MCF 10A (cell line): ENCODE data around the gene CDK13. TPM values are rescaled to one million over a fixed set of nuclear protein-coding genes. Genes with fewer than 3 reads are reported as not detected.

Source experiments
- Bru-seq: library from RNA; stranded (reverse); fragments of 400-500 nt; gene quantifications from one replicate; lab custom pipeline; 2021; lab: Mats Ljungman, UMichigan
- BruChase-seq, 2 experiments: library from RNA; stranded (reverse); fragments of 400-500 nt; gene quantifications; one replicate each; lab custom pipeline; 2021; lab: Mats Ljungman, UMichigan
- BruUV-seq: library from RNA; stranded (reverse); fragments of 400-500 nt; replicated peaks from 2 replicates; lab custom pipeline; 2021; lab: Mats Ljungman, UMichigan
- CTCF ChIA-PET: fragments of 300-600 bp; sonication (Branson Sonifier 250); formaldehyde crosslinking; extraction: SDS; loops from one replicate; lab custom pipeline; 2021; ENCODE audit warnings: antibody characterized with exemption, inconsistent platforms; lab: Yijun Ruan, JAX
- POLR2A ChIA-PET: fragments of 300-600, 350-650 bp; sonication (Branson Sonifier 250); formaldehyde crosslinking; extraction: SDS; loops from one replicate; lab custom pipeline; 2020; ENCODE audit warnings: antibody characterized with exemption, inconsistent platforms; lab: Yijun Ruan, JAX
- DNase-seq: peaks from one replicate; pipeline ENCODE4 v3.0.0-alpha.2; 2018; ENCODE audit not compliant: unreplicated experiment
- H3K27ac Mint-ChIP-seq: one replicate; pipeline ENCODE4 v1.8.0; 2022; ENCODE audit warnings: mild to moderate bottlenecking, low read depth, mixed read lengths; ENCODE audit not compliant: unreplicated experiment
- H3K27me3 Mint-ChIP-seq: one replicate; pipeline ENCODE4 v1.8.0; 2022; ENCODE audit warnings: mixed read lengths; ENCODE audit not compliant: insufficient read depth, unreplicated experiment
- H3K36me3 Mint-ChIP-seq: one replicate; pipeline ENCODE4 v1.8.0; 2022; ENCODE audit warnings: mild to moderate bottlenecking, moderate library complexity, mixed read lengths; ENCODE audit not compliant: insufficient read depth, unreplicated experiment
- H3K4me1 Mint-ChIP-seq: one replicate; pipeline ENCODE4 v1.8.0; 2022; ENCODE audit warnings: mixed read lengths; ENCODE audit not compliant: insufficient read depth, unreplicated experiment
- H3K4me3 Mint-ChIP-seq: one replicate; pipeline ENCODE4 v1.8.0; 2022; ENCODE audit warnings: mild to moderate bottlenecking, moderate library complexity, mixed read lengths; ENCODE audit not compliant: unreplicated experiment
- H3K9me3 Mint-ChIP-seq: one replicate; pipeline ENCODE4 v1.8.0; 2022; ENCODE audit warnings: mixed read lengths; ENCODE audit not compliant: unreplicated experiment
- CTCF ChIP-seq: fragments of 200-600 bp; IDR thresholded peaks from one replicate; pipeline ENCODE4 v1.8.0; 2022; ENCODE audit warnings: antibody characterized with exemption, mild to moderate bottlenecking; ENCODE audit not compliant: unreplicated experiment
- intact Hi-C: fragments of 100-400 bp; cut with micrococcal nuclease; formaldehyde crosslinking; loops from 2 replicates; pipeline ENCODE4 v1.14.1; 2022
- long read RNA-seq: library from polyadenylated mRNA; stranded (forward); transcript quantifications from one replicate; pipeline ENCODE4 v2.0.0, GENCODE V29; 2022
- total RNA-seq: library from RNA; stranded (reverse); gene quantifications from 2 replicates; pipeline ENCODE4 v1.2.3, GENCODE V29; 2022

The CDK13 gene
- total RNA-seq (50.2 and 54.8 TPM in 2 replicates), Bru-seq, nascent RNA (percentile 92 among the genes with signal in this experiment), BruChase-seq, experiment 1, labeled RNA remaining after a 6-hour chase (percentile 81 among the genes with signal in this experiment), BruChase-seq, experiment 2, labeled RNA remaining after a 2-hour chase (percentile 90 among the genes with signal in this experiment)
- long read RNA-seq, full-length matches to known transcripts: 41 of 78 reads
- long read RNA-seq, partial matches to known transcripts: 30 of 78 reads
- long read RNA-seq, other reads (novel, unspliced or antisense): 7 of 78 reads

- peak; percentile 84 for DNase-seq
These were observed at the start of gene CDK13 for GRCh38 chr7:39949971-39950472. CDK13 (plus strand) TSS chr7:39950256; CDS start chr7:39950642, 386 bp downstream.

GRCh38 chr7:39904077-39904486 is 46.0 kb upstream of the CDK13 start:
- CTCF ChIA-PET: interaction anchor here (0.6 to 1.2 kb wide), 2 partner anchors 130 to 148 kb away, joined by 3 to 6 read pairs; no protein-coding TSS in a partner anchor
- H3K4me3 Mint-ChIP-seq: no peak overlapping the region
- H3K27ac Mint-ChIP-seq: no peak overlapping the region
- POLR2A ChIA-PET: no interaction called here
- intact Hi-C loops: no loop called here
- no peaks in the 10 kb centered on the region for H3K4me1 Mint-ChIP-seq
- no peak for DNase-seq
- H3K36me3 Mint-ChIP-seq: no peaks in the 10 kb centered on the region
- no peak for TF ChIP-seq CTCF
- no TSS peak for BruUV-seq
- H3K9me3 Mint-ChIP-seq: no peaks in the 10 kb centered on the region
- no peaks in the 10 kb centered on the region for H3K27me3 Mint-ChIP-seq

More at GRCh38 chr7:39949971-39950472, at the start of gene CDK13:
- H3K9me3 Mint-ChIP-seq: no peaks in the 10 kb centered on the region
- no peaks in the 10 kb centered on the region for H3K27me3 Mint-ChIP-seq
- TF ChIP-seq CTCF: no peak
- no TSS peak for BruUV-seq
- POLR2A ChIA-PET: interaction anchor here (0.8 to 5.0 kb wide), 20 partner anchors 9 to 383 kb away, joined by 3 to 40 read pairs (median 4); partner anchors contain the start of genes MPLKIP, RALA and SUGCT
- peak within 1 kb of the TSS; percentile 96 for H3K4me3 Mint-ChIP-seq
- CTCF ChIA-PET: interaction anchor here (0.6 to 1.6 kb wide), 8 partner anchors 13 to 370 kb away, joined by 3 to 9 read pairs (median 4); no protein-coding TSS in a partner anchor
- peak within 1 kb of the TSS; percentile 96 for H3K27ac Mint-ChIP-seq
- intact Hi-C loops: loop anchor here (5.0 kb wide), 2 partner anchors 57 to 368 kb away; no protein-coding TSS in a partner anchor
- H3K4me1 Mint-ChIP-seq: no peaks in the 10 kb centered on the region
- H3K36me3 Mint-ChIP-seq: peaks cover 20% of the 10 kb centered on the region

GRCh38 chr7:39908141-39908540 is 41.9 kb upstream of the CDK13 start:
- TF ChIP-seq CTCF: no peak
- CTCF ChIA-PET: interaction anchor here (1.5 kb wide), 1 partner anchor 12 kb away, joined by 9 read pairs; no protein-coding TSS in a partner anchor
- H3K27ac Mint-ChIP-seq: no peak overlapping the region
- no peaks in the 10 kb centered on the region for H3K27me3 Mint-ChIP-seq
- H3K4me1 Mint-ChIP-seq: peaks cover 6% of the 10 kb centered on the region
- POLR2A ChIA-PET: no interaction called here
- DNase-seq: no peak
- no peak overlapping the region for H3K4me3 Mint-ChIP-seq
- H3K36me3 Mint-ChIP-seq: no peaks in the 10 kb centered on the region
- no peaks in the 10 kb centered on the region for H3K9me3 Mint-ChIP-seq
- intact Hi-C loops: no loop called here
- no TSS peak for BruUV-seq

- no TSS peak for BruUV-seq
- CTCF ChIA-PET: interaction anchor here (0.6 to 1.6 kb wide), 3 partner anchors 11 to 143 kb away, joined by 3 to 5 read pairs (median 4); no protein-coding TSS in a partner anchor
- POLR2A ChIA-PET: interaction anchor here (0.7 kb wide), 1 partner anchor 87 kb away, joined by 4 read pairs; no protein-coding TSS in a partner anchor
- intact Hi-C loops: no loop called here
- H3K9me3 Mint-ChIP-seq: no peaks in the 10 kb centered on the region
- no peak overlapping the region for H3K27ac Mint-ChIP-seq
- H3K4me3 Mint-ChIP-seq: no peak overlapping the region
- H3K4me1 Mint-ChIP-seq: peaks cover 6% of the 10 kb centered on the region
- no peak for DNase-seq
- TF ChIP-seq CTCF: no peak
- no peaks in the 10 kb centered on the region for H3K27me3 Mint-ChIP-seq
- H3K36me3 Mint-ChIP-seq: no peaks in the 10 kb centered on the region
These were observed 41.1 kb upstream of the CDK13 start for GRCh38 chr7:39908973-39909372.
